Lower leg skin (tissue), 3 donors: Measurements from ENCODE around the gene R3HDM2.

Experiments used
- CTCF ChIP-seq, 3 donors: fragments of 450-650 bp; IDR thresholded peaks; one replicate each; pipeline ENCODE4 v1.5.1; 2016; ENCODE audit warnings: antibody characterized with exemption in 3 of 3, mild to moderate bottlenecking in 3 of 3, moderate library complexity in 2 of 3
- POLR2A ChIP-seq, 2 donors: fragments of 450-650 bp; IDR thresholded peaks; one replicate each; pipeline ENCODE4 v1.6.1; 2016 to 2017; ENCODE audit warnings: antibody characterized with exemption in 2 of 2, mild to moderate bottlenecking in 1 of 2, moderate library complexity in 1 of 2

- no peak for TF ChIP-seq CTCF (IDR thresholded peaks at IDR 0.05)
- no peak for TF ChIP-seq POLR2A (IDR thresholded peaks at IDR 0.05)
Measured at GRCh38 chr12:57248934-57249742, 181.7 kb downstream of the R3HDM2 start.
